A172 (cell line): Measurements from ENCODE around the gene RGS2. TPM values are rescaled to one million over a fixed set of nuclear protein-coding genes. Genes with fewer than 3 reads are reported as not detected.

ENCODE experiments used
- DNase-seq: peaks from one replicate; pipeline ENCODE4 v3.0.0-alpha.2; 2015; ENCODE audit warnings: low spot score
- total RNA-seq: library from RNA; depleted of rRNA; stranded (reverse); fragments of >200 nt; shearing (Covaris generic); gene quantifications from 2 replicates; pipeline ENCODE4 v1.2.3, GENCODE V29; 2014; rRNA removed

The RGS2 gene, protein sequence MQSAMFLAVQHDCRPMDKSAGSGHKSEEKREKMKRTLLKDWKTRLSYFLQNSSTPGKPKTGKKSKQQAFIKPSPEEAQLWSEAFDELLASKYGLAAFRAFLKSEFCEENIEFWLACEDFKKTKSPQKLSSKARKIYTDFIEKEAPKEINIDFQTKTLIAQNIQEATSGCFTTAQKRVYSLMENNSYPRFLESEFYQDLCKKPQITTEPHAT
- 1.5 and 3.8 TPM in 2 replicates for total RNA-seq

DNA sequence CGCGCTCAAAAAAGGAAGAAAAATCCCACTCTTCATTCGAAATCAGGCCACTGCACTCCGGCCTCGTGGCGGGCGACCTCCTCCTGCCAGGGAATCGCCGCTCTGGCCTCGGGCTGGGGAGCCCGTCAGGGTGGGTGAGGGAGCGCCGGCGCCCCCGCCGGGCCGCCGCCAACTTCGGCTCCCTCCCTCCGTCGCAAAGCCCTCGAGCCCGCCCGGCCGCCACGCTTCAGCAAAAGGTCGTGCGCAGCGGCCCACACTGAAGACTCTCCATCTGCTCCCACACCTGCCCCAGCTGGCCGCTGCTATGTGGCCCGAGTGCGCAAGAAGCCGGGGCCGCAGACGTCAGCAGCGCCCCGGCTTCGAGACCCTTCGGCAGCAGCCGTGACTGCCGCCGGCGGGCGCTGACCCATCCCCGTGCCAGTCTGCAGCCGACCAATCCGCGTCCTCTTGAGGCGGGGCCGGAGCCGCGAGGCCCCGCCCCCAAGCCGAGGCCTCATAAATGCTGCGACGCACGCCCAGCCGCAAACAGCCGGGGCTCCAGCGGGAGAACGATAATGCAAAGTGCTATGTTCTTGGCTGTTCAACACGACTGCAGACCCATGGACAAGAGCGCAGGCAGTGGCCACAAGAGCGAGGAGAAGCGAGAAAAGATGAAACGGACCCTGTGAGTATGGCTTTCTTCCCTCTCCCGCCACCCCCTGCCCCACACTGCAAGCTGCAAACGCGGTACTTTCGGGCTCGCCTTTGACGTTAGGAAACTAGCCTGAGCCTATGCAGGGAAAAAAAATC, at the start of gene RGS2:
RGS2 (plus strand) TSS at position 522 of the 789 bp plus-strand sequence; CDS start at position 555, 33 bp downstream.
- DNase-seq = peak; percentile 81

DNA sequence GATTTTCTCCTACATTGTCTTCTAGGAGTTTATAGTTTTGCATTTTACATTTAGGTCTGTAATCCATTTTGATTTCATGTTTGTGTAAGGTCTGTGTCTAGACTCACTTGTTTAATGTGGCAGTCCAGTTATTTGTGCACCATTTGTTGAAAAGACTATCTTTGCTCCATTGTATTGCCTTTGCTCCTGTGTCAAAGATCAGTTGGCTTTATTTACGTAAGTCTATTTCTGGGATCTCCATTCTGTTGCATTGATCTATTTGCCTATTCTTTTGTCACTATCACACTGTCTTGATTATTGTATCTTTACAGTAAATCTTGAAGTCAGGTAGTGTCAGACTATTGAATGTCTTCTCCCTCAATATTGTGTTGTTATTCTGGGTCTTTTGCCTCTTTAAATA, 49.7 kb upstream of the RGS2 start:
- DNase-seq = no peak

DNA sequence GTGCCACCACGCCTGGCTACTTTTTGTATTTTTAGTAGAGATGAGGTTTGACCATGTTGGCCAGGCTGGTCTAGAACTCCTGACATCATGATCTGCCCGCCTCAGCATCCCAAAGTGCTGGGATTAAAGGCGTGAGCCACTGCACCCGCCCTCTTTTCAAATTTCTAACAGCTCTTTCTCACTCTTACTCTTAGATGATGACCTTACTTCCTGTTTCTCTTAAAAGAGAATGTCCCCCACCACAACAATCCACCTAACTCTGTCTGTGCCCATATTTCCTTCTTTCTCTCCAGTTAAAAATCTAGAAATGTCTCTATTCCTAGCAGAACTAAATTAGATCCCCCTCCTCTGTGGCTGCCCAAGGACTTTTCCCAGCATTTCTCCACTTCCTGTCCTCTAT, 46.6 kb upstream of the RGS2 start:
- DNase-seq = no peak

DNA sequence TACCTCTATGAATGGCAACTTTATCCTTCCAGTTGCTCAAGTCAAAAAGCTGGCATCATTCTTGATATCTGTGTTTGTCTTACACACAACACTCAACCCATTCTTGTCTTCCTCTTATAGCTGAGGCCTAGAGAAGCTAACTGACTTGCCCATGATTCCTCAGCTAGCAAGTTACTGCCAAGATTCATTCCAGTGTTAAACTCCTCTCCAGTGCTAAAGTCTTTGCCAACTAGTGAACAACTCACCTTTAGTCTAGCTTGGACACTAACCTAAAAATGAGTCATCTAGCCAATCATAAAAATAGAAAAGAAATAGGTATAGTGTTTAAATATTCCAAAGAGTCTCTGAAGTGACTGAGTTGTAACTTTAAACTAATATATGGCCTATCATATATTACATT, 45.6 kb upstream of the RGS2 start:
- no peak for DNase-seq

DNA sequence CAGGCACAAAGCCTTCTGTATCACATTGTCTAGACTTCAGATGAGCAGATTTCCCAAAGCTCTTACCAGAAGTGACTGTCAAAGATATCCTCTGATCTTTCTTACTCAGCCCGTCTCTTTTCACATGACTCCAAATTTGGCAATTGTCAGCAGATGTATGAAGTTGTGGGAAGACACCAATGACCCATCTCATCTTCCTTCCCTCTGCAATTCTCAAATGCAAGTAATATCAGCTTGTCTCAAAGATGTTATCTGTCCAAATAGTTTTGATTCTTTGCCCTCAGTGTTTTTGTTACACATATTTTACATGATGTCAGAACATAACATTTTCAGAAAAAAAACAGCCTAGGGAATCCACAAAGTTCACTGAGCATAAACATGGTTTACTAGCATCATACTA, 45.1 kb upstream of the RGS2 start:
- DNase-seq = no peak

DNA sequence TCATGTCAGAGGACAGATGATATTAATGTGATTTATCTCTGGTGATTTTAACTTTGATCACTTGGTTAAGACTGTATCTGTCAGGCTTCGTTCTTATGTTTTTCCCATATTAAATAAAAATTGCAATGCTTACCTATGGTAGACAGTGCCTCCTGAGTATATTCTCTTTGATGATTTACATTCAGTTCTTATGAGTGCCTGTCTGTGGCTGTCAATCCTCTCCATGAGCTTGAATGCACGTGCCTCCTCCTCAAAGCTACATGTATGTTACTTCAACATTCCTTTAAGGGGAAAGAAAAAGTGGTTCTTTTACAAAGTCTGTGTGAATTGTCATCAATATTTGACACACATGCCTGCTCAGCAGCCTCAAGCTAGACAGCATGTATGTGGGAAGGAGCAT, 44.2 kb upstream of the RGS2 start:
- no peak for DNase-seq

DNA sequence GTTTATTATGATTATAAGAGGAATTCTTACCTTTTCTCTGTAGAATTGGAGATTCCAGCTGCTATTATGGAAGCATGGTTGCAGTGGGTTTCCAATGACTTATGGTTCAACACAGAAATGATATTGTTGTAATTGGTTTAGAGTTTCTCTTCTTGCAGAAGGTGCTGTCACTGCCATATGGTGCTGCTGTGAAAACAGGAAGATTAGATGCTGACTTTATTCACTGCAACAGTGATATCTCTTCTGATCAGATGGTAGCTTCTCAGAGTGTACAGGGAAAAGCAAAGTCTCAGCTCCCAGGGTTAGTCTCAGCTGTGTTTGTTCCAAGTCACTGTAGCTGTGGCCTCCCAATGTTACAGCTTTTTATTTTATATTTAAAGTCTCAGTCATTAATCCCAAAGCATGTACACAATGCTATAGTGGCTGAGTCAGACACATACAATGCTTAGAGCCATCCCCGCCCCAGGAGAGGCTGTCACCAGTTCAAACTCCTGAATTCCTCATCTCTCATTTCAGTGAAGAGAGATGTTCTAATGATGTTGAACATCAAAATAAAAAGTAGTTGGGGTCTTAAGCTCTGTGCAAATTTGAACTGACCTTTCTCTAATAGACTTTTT, 42.7 kb upstream of the RGS2 start:
- peak; percentile 40 for DNase-seq

DNA sequence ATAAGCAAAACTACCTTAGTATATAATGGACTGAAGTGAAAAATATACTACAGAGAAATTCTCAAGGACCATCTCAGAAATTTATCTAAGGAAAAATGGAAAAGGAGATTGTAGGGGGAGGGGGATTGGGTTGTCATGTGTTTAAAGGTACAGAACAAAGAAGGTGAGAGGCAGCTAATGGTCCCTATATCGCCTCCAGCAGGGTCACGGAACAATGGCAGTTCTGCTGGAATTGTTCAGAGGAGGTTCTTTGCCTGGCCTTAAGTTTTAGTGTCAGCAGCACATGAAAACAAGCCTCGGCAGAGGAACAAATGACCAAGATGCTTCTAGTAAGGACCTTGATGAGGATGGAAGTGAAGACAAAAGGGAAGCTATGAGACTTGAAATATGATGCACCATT, 42.0 kb upstream of the RGS2 start:
- no peak for DNase-seq

DNA sequence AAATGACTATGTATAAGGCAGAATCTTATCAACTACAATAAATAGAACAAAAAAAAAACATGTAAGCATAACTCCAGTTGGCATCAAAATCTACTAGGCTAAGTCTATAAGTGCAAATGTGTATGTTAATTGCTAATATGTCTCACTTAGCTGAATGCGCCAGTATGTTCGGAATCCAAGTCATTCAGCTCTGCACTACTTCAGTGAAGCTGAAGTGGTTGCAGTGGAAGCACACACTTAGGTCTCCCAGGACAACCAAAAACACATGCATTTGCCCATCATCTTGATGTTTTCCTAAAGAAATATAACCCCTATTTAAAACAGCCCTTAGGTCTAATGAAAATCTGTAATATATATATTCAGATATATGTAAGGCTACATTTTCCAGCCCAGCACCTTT, 41.0 kb upstream of the RGS2 start:
- no peak for DNase-seq

DNA sequence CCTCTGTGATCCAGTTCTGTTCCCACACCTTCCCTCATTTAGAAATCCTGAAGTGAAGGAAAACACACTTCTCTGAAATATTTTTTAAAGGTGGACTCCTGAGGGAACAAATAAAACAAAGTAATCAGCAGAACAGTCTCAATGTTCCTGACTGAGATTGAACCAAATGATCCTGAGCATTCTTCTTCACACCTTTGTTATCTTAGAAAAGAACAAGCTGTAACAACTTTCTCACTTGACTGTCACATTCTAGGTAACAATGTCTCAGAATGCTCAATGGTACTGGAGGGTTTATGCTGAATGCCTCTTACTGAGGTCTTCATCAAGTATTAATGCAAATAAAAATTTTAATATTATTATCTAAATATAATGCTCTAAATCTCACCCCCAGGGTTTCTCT, 40.4 kb upstream of the RGS2 start:
- DNase-seq = no peak

DNA sequence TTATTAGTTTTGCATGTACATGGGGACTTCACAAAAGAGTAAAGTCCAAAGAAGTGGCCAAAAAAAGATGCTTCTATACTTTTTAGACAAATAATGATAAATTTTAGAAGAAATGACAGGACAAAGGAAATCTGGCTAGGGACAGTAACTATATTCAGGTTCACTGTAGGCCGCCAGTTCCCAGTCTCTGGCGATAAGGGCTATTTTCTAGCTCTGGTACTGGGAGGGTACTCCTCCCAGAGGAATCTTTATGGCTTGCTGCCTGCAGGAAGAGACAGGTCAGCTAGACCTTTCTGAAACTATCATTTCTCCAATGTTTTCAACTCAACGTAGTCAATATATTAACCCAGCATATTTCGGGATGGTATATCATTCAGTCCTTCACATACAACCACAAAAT, 37.5 kb upstream of the RGS2 start:
- DNase-seq = no peak

DNA sequence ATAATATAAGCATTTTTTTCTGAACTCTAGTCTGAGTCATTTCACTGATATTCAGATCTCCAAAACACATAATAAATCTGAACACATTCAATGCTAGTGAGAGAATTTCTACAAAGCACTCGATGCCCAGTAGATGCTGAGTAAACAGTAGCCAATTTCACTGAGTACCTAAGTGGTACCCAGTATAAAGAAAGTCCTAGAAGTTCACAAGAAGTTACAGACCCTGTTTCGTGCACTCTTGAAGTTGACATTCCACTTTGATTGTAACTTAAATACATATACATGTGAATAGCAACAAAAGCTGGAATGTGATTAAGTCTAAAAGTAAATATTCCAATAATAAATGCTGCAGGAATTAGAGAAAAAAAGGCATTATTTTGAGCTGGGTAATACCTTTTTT, 33.2 kb upstream of the RGS2 start:
- no peak for DNase-seq

DNA sequence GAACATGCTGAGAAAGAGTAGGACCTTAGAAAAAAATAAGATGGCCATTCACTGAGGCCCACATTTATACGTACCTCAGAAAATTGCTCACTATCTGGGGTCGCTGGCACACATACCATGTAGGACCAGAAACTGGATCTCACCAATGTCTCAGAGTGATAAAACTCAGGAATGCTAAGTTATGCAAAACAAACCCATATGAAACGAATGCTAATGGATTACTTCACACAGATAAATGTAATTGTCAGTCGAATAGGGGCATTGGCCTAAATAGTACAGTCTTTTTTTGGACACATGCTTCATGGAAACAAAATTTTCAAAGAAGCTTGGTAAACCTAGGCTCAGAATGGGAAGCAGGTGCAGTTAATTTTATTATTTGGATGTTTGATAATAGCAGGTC, 32.6 kb upstream of the RGS2 start:
- no peak for DNase-seq

DNA sequence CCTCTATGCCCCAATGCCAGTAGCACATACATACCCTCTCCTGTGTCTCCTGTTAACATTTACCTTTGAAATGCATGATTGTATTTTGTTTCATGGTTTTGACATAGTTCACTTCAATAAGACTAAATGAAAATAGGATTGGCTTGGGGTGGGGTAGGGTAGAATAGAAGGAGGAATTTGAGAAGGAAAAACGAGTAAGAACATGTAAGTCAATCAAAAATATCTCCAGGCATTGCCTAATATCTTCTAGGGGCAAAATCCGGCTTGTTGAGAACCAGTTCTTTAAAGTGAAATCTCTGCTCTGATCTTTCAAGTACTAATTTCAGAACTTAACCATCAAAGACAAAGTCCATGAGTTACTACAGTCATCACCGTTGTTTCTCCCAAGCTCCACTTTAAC, 31.8 kb upstream of the RGS2 start:
- no peak for DNase-seq

DNA sequence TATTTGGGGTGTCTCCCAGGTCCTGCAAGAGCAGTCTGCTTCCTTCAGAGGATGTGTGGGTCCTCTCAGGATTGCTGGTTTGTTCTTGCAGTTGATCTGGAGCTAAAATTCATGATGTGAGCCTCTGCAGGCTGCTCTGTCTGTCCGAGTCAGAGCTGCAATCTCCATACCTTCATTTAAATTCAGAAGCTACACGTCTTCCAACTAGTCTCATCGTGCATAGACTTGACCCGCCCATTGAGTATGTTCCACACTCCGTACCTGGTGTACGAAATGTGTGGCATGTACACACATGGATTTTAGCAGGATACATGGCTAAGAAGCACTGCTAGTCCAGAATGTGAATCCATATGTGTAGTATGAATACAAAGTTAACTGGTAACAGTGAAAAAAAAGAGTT, 25.0 kb upstream of the RGS2 start:
- DNase-seq = no peak

DNA sequence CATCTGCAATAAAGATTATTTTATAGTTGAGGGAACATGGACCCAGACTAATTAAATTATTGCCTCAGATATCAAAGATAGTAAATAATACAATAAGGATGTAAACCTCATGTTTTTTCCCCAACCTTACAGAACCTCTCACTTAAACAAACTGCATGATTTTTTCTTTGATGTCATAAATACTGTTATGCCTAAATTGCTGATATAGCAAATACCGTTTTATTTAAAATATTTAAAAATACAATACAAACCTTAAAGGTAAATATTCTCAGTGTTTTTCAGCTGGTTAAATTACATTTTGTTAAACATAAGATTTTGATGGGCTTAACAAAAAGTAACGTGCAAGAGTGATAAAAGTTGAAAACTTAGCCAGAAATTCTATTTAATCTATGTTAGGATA, 24.4 kb upstream of the RGS2 start:
- DNase-seq = no peak

DNA sequence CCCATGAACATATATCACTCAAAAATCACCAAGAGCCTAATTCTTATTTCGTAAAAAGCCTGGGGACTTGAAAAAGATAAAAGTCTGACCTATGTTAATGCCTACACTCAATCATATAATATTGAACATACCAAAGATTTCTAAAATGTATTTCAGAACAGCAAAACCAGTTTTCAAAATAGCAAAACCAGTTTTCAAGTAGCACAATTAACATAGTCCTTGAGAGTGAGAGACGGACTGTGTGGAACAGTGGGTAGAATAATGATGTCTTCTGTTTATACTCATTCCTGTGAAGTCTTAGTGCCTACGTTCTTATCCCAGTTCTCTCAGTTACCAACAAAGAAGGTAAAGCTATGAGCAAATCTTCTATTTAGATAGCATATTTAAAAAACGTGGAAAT, 22.3 kb upstream of the RGS2 start:
- no peak for DNase-seq

DNA sequence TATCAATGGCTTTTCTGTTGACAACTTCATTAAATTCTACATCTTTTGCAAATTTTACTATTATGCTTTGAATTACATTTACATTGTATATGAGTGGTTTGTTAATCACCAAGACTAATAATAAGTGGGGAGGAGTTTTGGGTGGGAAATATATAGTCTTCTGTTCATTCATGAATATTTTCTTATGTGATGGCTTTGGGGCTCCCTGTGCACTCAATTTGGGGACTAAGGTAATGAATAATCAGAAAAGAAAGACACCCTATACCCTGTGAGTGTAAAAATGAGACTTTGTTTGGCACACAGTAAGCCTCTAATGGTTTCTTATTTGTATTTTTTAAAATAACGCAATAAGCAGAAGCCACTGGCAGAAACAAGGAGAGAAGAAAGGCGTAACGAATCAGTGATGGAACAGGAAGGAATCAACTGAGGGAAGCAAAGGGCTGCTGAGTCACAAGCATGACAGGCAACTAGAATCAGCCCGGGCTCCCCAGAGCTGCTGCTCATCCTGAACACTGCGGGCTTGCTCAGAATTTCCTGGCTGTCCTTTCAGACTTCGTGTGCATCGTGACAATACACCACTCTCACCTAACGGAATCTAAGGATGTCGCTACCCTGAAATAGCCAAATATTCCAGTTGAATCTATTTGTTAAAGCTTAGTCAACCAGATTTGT, 20.8 kb upstream of the RGS2 start:
- DNase-seq = peak; percentile 88

DNA sequence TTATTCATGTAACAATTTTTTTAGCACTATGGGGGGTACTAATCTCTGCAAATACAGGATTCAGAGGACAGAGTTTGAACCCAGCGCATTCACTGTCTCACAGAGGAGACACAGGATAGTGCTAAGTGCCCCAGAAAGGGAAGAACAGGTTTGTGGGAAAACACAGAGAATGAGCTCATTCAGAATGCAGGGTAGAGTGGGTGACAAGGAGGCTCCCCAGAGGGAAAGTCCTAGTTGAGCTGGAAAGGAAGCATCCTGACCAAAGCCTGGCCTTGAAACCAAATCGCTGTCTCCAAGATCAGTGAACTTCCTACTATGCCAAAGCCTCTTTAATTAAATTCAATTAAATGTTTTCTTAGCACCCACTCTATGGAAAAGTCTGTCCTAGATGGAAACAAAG, 19.0 kb upstream of the RGS2 start:
- no peak for DNase-seq

DNA sequence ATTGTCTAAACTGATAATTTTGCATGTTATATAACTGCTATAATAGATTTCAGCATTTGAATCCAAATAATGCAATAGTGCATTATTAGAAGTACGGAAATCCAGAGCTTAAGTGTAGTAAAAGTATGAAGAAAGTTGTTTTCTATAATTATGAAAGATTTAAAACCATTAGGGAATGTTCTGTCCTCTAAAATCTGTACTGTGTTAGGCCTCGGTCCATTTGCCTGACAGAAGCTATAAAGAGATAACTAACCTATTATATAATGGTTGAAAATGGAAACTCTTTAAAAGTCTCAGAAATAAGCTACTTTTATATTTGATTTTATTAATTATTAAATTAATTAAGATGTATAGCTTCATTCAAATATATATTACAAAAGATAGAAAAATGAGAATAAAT, 16.2 kb upstream of the RGS2 start:
- DNase-seq = no peak

DNA sequence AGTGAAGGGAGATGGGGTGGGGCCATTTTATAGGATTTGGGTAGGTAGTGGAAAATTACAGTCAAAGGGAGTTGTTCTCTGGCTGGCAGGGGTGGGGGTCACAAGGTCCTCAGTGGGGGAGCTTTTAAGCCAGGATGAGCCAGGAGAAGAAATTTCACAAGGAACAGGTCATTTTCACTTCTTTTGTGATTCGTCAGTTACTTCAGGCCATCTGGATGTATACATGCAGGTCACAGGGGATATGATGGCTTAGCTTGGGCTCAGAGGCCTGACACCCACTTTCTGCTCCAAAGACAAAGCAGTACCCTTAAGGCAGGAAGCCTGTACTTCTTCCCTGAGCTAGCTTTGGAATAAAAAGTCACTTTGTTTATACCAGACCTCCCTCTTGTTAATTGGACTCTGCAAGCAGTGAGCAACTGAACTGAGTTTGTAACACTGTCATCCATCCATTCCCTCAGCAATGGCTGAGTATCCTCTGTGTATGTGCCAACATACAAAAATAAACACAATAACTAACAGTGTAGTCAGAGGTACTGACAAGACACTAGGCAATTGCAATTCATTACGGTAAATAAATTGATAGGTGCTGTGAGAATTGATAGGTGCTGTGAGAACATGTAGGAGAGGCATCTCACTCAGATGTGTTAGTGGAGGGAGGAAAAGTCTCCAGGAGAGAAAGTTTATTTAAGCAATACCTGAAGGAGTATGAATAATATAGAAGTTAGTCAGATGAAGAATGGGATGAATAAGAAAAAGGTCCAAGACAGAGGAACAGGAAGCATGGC, 14.7 kb upstream of the RGS2 start:
- no peak for DNase-seq

DNA sequence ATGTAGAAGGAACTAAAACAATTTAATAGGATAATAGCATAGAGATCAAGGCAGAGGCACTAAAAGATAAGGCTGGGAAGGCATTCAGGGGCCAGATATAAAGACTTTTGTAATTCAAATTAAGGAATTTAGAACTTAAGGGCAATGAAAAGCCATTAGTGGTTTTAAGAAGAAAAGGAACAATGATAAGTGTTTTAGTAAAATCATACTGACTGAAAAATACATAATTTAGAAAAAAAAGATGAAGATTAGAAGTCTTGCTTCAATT, 14.1 kb upstream of the RGS2 start:
- DNase-seq = no peak
